Measurements from ENCODE around the gene GLMN. TPM values are rescaled to one million over a fixed set of nuclear protein-coding genes. Genes with fewer than 3 reads are reported as not detected.
"Not testable (repeated sequence)": the region's sequence is repeated elsewhere in the genome, so short reads cannot be mapped to it uniquely, and the experiment has no call there.

GLMN gene
- total RNA-seq, 4 donors from 2014 or later, result 2.0 to 24.6 (median 13.4) TPM

- peak overlapping the region; percentile 92 to 94 for H3K27ac ChIP-seq
- H3K4me3 ChIP-seq, result peak overlapping the region; percentile 80 to 83
- no peak for DNase-seq
- H3K4me1 ChIP-seq, result no peaks in the 10 kb centered on the region
- no peaks in the 10 kb centered on the region for H3K9me3 ChIP-seq
- intact Hi-C loops (cut with DNase I; ENCODE audit: low total_unique reads), result no loop called here
- no peaks in the 10 kb centered on the region for H3K36me3 ChIP-seq
- TF ChIP-seq POLR2A (IDR thresholded peaks at IDR 0.05) (no peak), CTCF (IDR thresholded peaks at IDR 0.05) (no peak)
- no peaks in the 10 kb centered on the region for H3K27me3 ChIP-seq
Observed at GRCh38 chr1:92299477-92300150, 827 bp upstream of the GLMN start.

- intact Hi-C loops (cut with DNase I; ENCODE audit: low total_unique reads), result no loop called here
- H3K9me3 ChIP-seq, result no peaks in the 10 kb centered on the region
- DNase-seq, result no peak
- no peaks in the 10 kb centered on the region for H3K4me1 ChIP-seq
- H3K27ac ChIP-seq, result peak overlapping the region; percentile 92 to 94
- H3K4me3 ChIP-seq, result peak overlapping the region; percentile 80 to 83
- TF ChIP-seq POLR2A (IDR thresholded peaks at IDR 0.05) (no peak), CTCF (IDR thresholded peaks at IDR 0.05) (no peak)
- no peaks in the 10 kb centered on the region for H3K36me3 ChIP-seq
- H3K27me3 ChIP-seq, result no peaks in the 10 kb centered on the region
Observed at GRCh38 chr1:92298213-92298572, 594 bp downstream of the GLMN start.

- no peaks in the 10 kb centered on the region for H3K36me3 ChIP-seq
- peak; percentile 40 to 65 (median 51) for TF ChIP-seq CTCF (IDR thresholded peaks at IDR 0.05)
- no peak for TF ChIP-seq POLR2A (IDR thresholded peaks at IDR 0.05)
Observed at GRCh38 chr1:92291372-92291999, 7.3 kb downstream of the GLMN start.

GRCh38 chr1:92281411-92281810 is 17.4 kb downstream of the GLMN start:
- DNase-seq; intact Hi-C loops (cut with DNase I; ENCODE audit: low total_unique reads); H3K4me1 ChIP-seq; H3K36me3 ChIP-seq; H3K9me3 ChIP-seq; H3K27ac ChIP-seq; H3K4me3 ChIP-seq; H3K27me3 ChIP-seq: not testable (repeated sequence)

More at GRCh38 chr1:92291372-92291999, 7.3 kb downstream of the GLMN start:
- Histone ChIP-seq H3K27ac (no peak overlapping the region), H3K27me3 (no peaks in the 10 kb centered on the region), H3K4me3 (no peak overlapping the region), H3K4me1 (no peaks in the 10 kb centered on the region), H3K9me3 (no peaks in the 10 kb centered on the region)
- DNase-seq, result no peak
- intact Hi-C loops (cut with DNase I; ENCODE audit: low total_unique reads), result no loop called here

GRCh38 chr1:92279781-92280180 is 19.0 kb downstream of the GLMN start:
- H3K4me1 ChIP-seq; H3K36me3 ChIP-seq; DNase-seq; H3K4me3 ChIP-seq; H3K27me3 ChIP-seq; H3K9me3 ChIP-seq; H3K27ac ChIP-seq; intact Hi-C loops (cut with DNase I; ENCODE audit: low total_unique reads): not testable (repeated sequence)

GRCh38 chr1:92277105-92277723 is 21.6 kb downstream of the GLMN start:
- no peaks in the 10 kb centered on the region for H3K27me3 ChIP-seq
- H3K27ac ChIP-seq, result no peak overlapping the region
- no peaks in the 10 kb centered on the region for H3K4me1 ChIP-seq
- H3K4me3 ChIP-seq, result no peak overlapping the region
- no peaks in the 10 kb centered on the region for H3K36me3 ChIP-seq
- DNase-seq, result no peak
- TF ChIP-seq CTCF (IDR thresholded peaks at IDR 0.05) (no peak), POLR2A (IDR thresholded peaks at IDR 0.05) (no peak)
- no peaks in the 10 kb centered on the region for H3K9me3 ChIP-seq
- intact Hi-C loops (cut with DNase I; ENCODE audit: low total_unique reads), result no loop called here
